Liver (tissue), 3 donors: Measurements from ENCODE around the gene ZFP36L2.

Experiments used
- ATF3 ChIP-seq: IDR thresholded peaks from 2 replicates; pipeline ENCODE4 v1.6.1; 2016; ENCODE audit warnings: antibody characterized with exemption
- CTCF ChIP-seq: fragments of 150-350 bp; IDR thresholded peaks from 2 replicates; pipeline ENCODE4 v1.5.1; 2017; ENCODE audit warnings: improper control_type of control experiment, low read depth, low read length; ENCODE audit not compliant: missing input control
- EGR1 ChIP-seq, 2 donors: IDR thresholded peaks; 2 replicates each; pipeline ENCODE4 v1.6.1; 2016 to 2018; ENCODE audit warnings: antibody characterized with exemption in 2 of 2, low read depth in 2 of 2
- FOXA1 ChIP-seq: IDR thresholded peaks from 2 replicates; pipeline ENCODE4 v1.6.1; 2016; ENCODE audit warnings: antibody characterized with exemption
- GABPA ChIP-seq, 2 donors: IDR thresholded peaks in 1 of 2; conservative IDR thresholded peaks in 1 of 2; 2 replicates each; pipeline ENCODE4 v1.6.1; 2016; ENCODE audit warnings: antibody characterized with exemption in 2 of 2, mild to moderate bottlenecking in 1 of 2, moderate library complexity in 1 of 2
- JUND ChIP-seq, 2 donors: IDR thresholded peaks; 2 replicates each; pipeline ENCODE4 v1.6.1; 2016; ENCODE audit warnings: antibody characterized with exemption in 2 of 2
- MAX ChIP-seq: IDR thresholded peaks from 2 replicates; pipeline ENCODE4 v1.6.1; 2016; ENCODE audit warnings: antibody characterized with exemption
- NR2F2 ChIP-seq: IDR thresholded peaks from 2 replicates; pipeline ENCODE4 v1.6.1; 2016; ENCODE audit warnings: antibody characterized with exemption
- RAD21 ChIP-seq, 2 donors: IDR thresholded peaks; 2 replicates each; pipeline ENCODE4 v1.6.1; 2016; ENCODE audit warnings: antibody characterized with exemption in 2 of 2, mild to moderate bottlenecking in 2 of 2
- REST ChIP-seq: IDR thresholded peaks from 2 replicates; pipeline ENCODE4 v1.6.1; 2016; ENCODE audit warnings: antibody characterized with exemption, mild to moderate bottlenecking
- RXRA ChIP-seq, 2 donors: IDR thresholded peaks; 2 replicates each; pipeline ENCODE4 v1.6.1; 2017 to 2018; ENCODE audit warnings: antibody characterized with exemption in 2 of 2, mild to moderate bottlenecking in 1 of 2
- SP1 ChIP-seq: IDR thresholded peaks from 2 replicates; pipeline ENCODE4 v1.6.1; 2018; ENCODE audit warnings: antibody characterized with exemption, mild to moderate bottlenecking
- TAF1 ChIP-seq: conservative IDR thresholded peaks from 2 replicates; pipeline ENCODE4 v1.6.1; 2016; ENCODE audit warnings: antibody characterized with exemption, mild to moderate bottlenecking
- YY1 ChIP-seq: IDR thresholded peaks from 2 replicates; pipeline ENCODE4 v1.6.1; 2016; ENCODE audit warnings: antibody characterized with exemption, mild to moderate bottlenecking
- donor health status: healthy.
- donor health status: healthy.

- no peak for TF ChIP-seq CTCF
- TF ChIP-seq SP1 = no peak
- TF ChIP-seq REST = no peak
- no peak for TF ChIP-seq JUND (IDR thresholded peaks at IDR 0.05)
- TF ChIP-seq TAF1 = no peak
- TF ChIP-seq GABPA (IDR thresholded peaks at IDR 0.05 in 1 of 2, conservative IDR thresholded peaks at IDR 0.05 in 1 of 2) = no peak
- TF ChIP-seq MAX = no peak
- no peak for TF ChIP-seq YY1
- TF ChIP-seq ATF3 = no peak
- no peak for TF ChIP-seq NR2F2
- no peak for TF ChIP-seq RXRA (IDR thresholded peaks at IDR 0.05)
- TF ChIP-seq FOXA1 = no peak
- TF ChIP-seq EGR1 (IDR thresholded peaks at IDR 0.05; ENCODE audit: low read depth in 2 of 2) = no peak
- TF ChIP-seq RAD21 (IDR thresholded peaks at IDR 0.05) = no peak
These were observed 7.1 kb upstream of the ZFP36L2 start for GRCh38 chr2:43233218-43234212.
